SU-DHL-6 (cell line): ENCODE measurements around the gene CREB5.

Source experiments
- H2AFZ ChIP-seq: fragments of 200-600 bp; sonication (generic); 2 replicates; pipeline ENCODE4 v1.6.1; 2014; ENCODE audit warnings: low read depth, mild to moderate bottlenecking, moderate library complexity, mixed read lengths, antibody characterized with exemption, low read length; ENCODE audit not compliant: severe bottlenecking
- H3F3A ChIP-seq: fragments of 200-600 bp; shearing (Covaris generic); 2 replicates; pipeline ENCODE4 v1.6.0; 2016; ENCODE audit warnings: antibody characterized with exemption, mild to moderate bottlenecking; ENCODE audit not compliant: insufficient read depth
- H3K27ac ChIP-seq: fragments of 200-600 bp; sonication (generic); 2 replicates; pipeline ENCODE4 v1.5.1; 2016; ENCODE audit warnings: low read depth, mild to moderate bottlenecking, low read length, moderate library complexity, mixed read lengths
- H3K27me3 ChIP-seq: fragments of 200-600 bp; sonication (generic), shearing (Covaris generic); 2 replicates; pipeline ENCODE4 v1.6.0; 2014; ENCODE audit warnings: mild to moderate bottlenecking, low read length
- H3K36me3 ChIP-seq: fragments of 200-600 bp; sonication (generic); 2 replicates; pipeline ENCODE4 v1.6.1; 2014; ENCODE audit warnings: mild to moderate bottlenecking, low read length, mixed read lengths
- H3K4me2 ChIP-seq: fragments of 300-600, 200-600 bp; shearing (Covaris generic), sonication (generic); 2 replicates; pipeline ENCODE4 v1.6.0; 2014; ENCODE audit warnings: low read length, low read depth, mild to moderate bottlenecking; ENCODE audit not compliant: poor library complexity, severe bottlenecking
- H3K4me3 ChIP-seq: fragments of 200-600 bp; sonication (generic); 2 replicates; pipeline ENCODE4 v1.5.1; 2014; ENCODE audit warnings: antibody characterized with exemption, low read length, mild to moderate bottlenecking, mixed read lengths; ENCODE audit not compliant: insufficient read depth, poor library complexity, severe bottlenecking
- H3K79me2 ChIP-seq: fragments of 200-600 bp; sonication (generic); 2 replicates; pipeline ENCODE4 v1.6.1; 2014; ENCODE audit warnings: mild to moderate bottlenecking, low read length, moderate library complexity; ENCODE audit not compliant: insufficient read depth
- H3K9ac ChIP-seq: fragments of 200-600 bp; sonication (generic); 2 replicates; pipeline ENCODE4 v1.7.0; 2014; ENCODE audit warnings: mild to moderate bottlenecking, low read length
- H3K9me2 ChIP-seq: fragments of 200-600 bp; sonication (generic); replicated peaks from 2 replicates; pipeline ENCODE4 v1.6.1; 2014; ENCODE audit warnings: low read length; ENCODE audit not compliant: insufficient read depth
- H3K9me3 ChIP-seq: fragments of 200-600 bp; sonication (generic); 2 replicates; pipeline ENCODE4 v1.6.1; 2014; ENCODE audit warnings: low read length, mixed read lengths; ENCODE audit not compliant: insufficient read depth
- H4K20me1 ChIP-seq: fragments of 200-600 bp; sonication (generic); 2 replicates; pipeline ENCODE4 v1.6.1; 2014; ENCODE audit warnings: low read depth, mild to moderate bottlenecking, antibody characterized with exemption, low read length, moderate library complexity, mixed read lengths
- EZH2phosphoT487 ChIP-seq: fragments of 200-600 bp; sonication (generic), shearing (Covaris generic); conservative IDR thresholded peaks from 2 replicates; pipeline ENCODE4 v1.6.1; 2018; ENCODE audit warnings: mild to moderate bottlenecking, antibody characterized with exemption, low read length, moderate library complexity, mixed read lengths
- TF ChIP-seq, protein P1 (sequence below): fragments of 200-600 bp; sonication (generic); IDR thresholded peaks from one replicate; pipeline ENCODE4 v1.5.1; 2017; ENCODE audit warnings: antibody characterized with exemption, mild to moderate bottlenecking, low read length, moderate library complexity; ENCODE audit not compliant: insufficient read depth, poor library complexity, severe bottlenecking

CREB5 gene

DNA sequence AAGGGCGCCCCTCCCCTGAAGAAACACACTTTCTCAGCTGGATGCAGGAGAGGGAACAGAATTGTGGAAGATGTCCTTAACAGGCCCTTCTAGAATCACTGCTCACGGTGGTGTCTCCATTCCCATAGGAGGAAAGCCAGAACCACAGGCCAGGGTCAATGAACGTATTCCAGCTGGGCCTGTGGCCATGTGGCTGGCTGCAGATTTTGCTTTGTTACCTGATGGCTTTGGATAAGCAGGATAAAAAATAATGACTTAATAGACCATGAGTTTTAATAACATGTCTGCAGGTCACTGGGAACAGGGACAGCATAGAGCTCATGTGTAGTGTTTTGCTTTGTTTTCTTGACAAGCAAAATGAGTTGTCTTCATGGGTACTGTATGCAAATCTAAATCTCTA is 335.5 kb downstream of the CREB5 start:
- no peak overlapping the region for H3K4me3 ChIP-seq
- H3K4me2 ChIP-seq = no peak overlapping the region
- 0 out of 2 replicates have a peak, but pooled peaks cover 2% of the 10 kb centered on the region for H4K20me1 ChIP-seq
- H3F3A ChIP-seq = no peaks in the 10 kb centered on the region
- no peak for TF ChIP-seq EZH2phosphoT487
- TF ChIP-seq, protein P1, sequence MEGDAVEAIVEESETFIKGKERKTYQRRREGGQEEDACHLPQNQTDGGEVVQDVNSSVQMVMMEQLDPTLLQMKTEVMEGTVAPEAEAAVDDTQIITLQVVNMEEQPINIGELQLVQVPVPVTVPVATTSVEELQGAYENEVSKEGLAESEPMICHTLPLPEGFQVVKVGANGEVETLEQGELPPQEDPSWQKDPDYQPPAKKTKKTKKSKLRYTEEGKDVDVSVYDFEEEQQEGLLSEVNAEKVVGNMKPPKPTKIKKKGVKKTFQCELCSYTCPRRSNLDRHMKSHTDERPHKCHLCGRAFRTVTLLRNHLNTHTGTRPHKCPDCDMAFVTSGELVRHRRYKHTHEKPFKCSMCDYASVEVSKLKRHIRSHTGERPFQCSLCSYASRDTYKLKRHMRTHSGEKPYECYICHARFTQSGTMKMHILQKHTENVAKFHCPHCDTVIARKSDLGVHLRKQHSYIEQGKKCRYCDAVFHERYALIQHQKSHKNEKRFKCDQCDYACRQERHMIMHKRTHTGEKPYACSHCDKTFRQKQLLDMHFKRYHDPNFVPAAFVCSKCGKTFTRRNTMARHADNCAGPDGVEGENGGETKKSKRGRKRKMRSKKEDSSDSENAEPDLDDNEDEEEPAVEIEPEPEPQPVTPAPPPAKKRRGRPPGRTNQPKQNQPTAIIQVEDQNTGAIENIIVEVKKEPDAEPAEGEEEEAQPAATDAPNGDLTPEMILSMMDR = no peak
- H3K27ac ChIP-seq = no peak overlapping the region
- no peaks in the 10 kb centered on the region for H3K36me3 ChIP-seq
- H3K27me3 ChIP-seq = no peaks in the 10 kb centered on the region
- no peaks in the 10 kb centered on the region for H3K79me2 ChIP-seq
- H3K9me2 ChIP-seq = no peaks in the 10 kb centered on the region
- no peak overlapping the region for H3K9ac ChIP-seq
- no peaks in the 10 kb centered on the region for H3K9me3 ChIP-seq
- H2AFZ ChIP-seq = no peak overlapping the region

DNA sequence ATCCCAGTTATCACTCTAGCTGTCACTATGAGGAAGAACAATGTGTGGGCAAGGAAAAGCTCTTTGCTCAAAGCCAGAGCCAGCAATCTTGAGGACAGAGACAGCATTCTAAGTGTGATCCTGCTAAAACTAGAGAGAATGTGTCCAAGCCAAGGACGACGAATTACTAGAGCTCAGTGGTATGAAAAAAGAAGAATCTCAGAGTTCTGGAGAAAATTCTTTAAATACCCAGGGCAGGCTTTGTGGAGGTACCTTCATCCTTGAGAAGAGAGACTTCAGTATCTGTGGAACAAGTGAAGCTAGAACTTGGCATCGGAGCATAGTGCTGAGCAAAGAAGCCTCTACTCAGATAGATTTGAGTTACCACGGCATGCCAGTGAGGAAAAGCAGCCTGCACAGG is 336.0 kb downstream of the CREB5 start:
- Histone ChIP-seq H3K27me3 (no peaks in the 10 kb centered on the region), H2AFZ (no peak overlapping the region), H3K9ac (no peak overlapping the region), H3K9me2 (no peaks in the 10 kb centered on the region), H3K4me3 (no peak overlapping the region), H3F3A (no peaks in the 10 kb centered on the region), H3K36me3 (no peaks in the 10 kb centered on the region), H4K20me1 (0 out of 2 replicates have a peak, but pooled peaks cover 2% of the 10 kb centered on the region), H3K27ac (no peak overlapping the region), H3K4me2 (no peak overlapping the region), H3K9me3 (no peaks in the 10 kb centered on the region), H3K79me2 (no peaks in the 10 kb centered on the region)
- TF ChIP-seq, protein P1 = no peak
- no peak for TF ChIP-seq EZH2phosphoT487

DNA sequence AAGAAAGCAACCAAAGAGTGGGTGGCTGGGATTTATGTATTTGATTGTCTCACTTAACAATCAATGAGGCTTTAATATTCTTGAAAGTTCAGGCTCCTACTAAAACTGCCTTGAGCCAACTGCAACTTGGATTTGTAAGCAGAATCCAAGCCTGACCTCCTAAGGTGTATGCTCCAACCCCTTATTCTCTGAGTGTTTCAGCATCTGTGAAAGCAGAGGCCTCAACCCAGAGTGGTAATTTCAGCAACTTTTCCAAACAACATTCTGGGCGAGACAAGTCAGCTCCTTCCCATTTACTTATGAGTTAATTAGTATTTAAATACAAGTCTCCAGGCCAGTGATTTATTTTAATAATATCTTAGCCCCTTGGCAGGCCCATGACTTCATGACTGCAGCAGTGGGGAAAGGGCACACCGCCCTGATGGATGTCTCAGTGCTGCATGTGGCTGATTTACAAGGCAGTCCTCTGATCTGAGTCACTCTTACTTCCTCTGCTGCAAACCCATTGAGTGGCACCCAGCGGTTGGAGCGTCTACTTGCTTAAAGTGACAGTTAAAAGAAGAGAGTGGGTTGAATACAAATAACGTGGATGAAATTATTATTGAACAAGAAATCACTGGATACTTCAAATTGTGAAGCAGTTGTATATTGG is 336.7 kb downstream of the CREB5 start:
- Histone ChIP-seq H3K9ac (no peak overlapping the region), H3K79me2 (no peaks in the 10 kb centered on the region), H4K20me1 (0 out of 2 replicates have a peak, but pooled peaks cover 2% of the 10 kb centered on the region), H2AFZ (no peak overlapping the region), H3K9me3 (no peaks in the 10 kb centered on the region), H3F3A (no peaks in the 10 kb centered on the region), H3K27ac (no peak overlapping the region), H3K9me2 (no peaks in the 10 kb centered on the region), H3K4me2 (no peak overlapping the region), H3K27me3 (no peaks in the 10 kb centered on the region), H3K36me3 (no peaks in the 10 kb centered on the region), H3K4me3 (no peak overlapping the region)
- TF ChIP-seq EZH2phosphoT487 = no peak

DNA sequence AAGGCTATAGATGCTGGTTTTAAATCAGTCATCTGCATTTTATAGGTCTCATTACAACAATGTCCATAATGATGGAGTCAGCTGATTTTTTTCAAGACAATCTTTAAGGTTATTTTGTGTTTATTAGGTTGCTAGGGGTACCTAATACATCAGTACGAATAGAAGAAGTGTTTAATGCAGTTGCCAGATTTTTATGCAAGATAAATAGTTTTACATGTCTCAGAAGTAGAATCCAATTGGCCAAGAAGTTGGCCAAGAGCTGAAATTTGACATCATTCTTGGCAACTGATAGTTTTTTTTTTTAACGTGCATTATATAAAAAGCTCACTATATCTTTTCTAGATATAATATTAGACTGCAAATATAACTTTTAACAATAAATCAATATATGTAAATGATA is 337.3 kb downstream of the CREB5 start:
- H3K27ac ChIP-seq = no peak overlapping the region
- no peaks in the 10 kb centered on the region for H3K27me3 ChIP-seq
- no peak overlapping the region for H3K9ac ChIP-seq
- no peaks in the 10 kb centered on the region for H3K79me2 ChIP-seq
- no peak overlapping the region for H2AFZ ChIP-seq
- H3K9me2 ChIP-seq = no peaks in the 10 kb centered on the region
- 0 out of 2 replicates have a peak, but pooled peaks cover 2% of the 10 kb centered on the region for H4K20me1 ChIP-seq
- no peaks in the 10 kb centered on the region for H3K36me3 ChIP-seq
- no peaks in the 10 kb centered on the region for H3K9me3 ChIP-seq
- H3K4me2 ChIP-seq = no peak overlapping the region
- no peaks in the 10 kb centered on the region for H3F3A ChIP-seq
- no peak for TF ChIP-seq EZH2phosphoT487
- TF ChIP-seq, protein P1 = no peak
- no peak overlapping the region for H3K4me3 ChIP-seq
